Keratinocyte (primary cell): ENCODE measurements around the gene CNR1. TPM values are rescaled to one million over a fixed set of nuclear protein-coding genes. Genes with fewer than 3 reads are reported as not detected.

Source experiments
- DNase-seq: peaks from one replicate; pipeline ENCODE4 v3.0.0-alpha.2; 2011; ENCODE audit warnings: low read depth, missing footprints, low spot score
- FAIRE-seq: peaks from 2 replicates; lab custom pipeline; 2011; peaks lifted over from hg19 to GRCh38; lab: Jason Lieb, UNC
- H2AFZ ChIP-seq: 2 replicates; pipeline ENCODE4 v1.6.0; 2012; ENCODE audit warnings: low read length, control low read depth, inconsistent platforms; ENCODE audit not compliant: control insufficient read depth
- H3K27ac ChIP-seq: 2 replicates; pipeline ENCODE4 v1.5.1; 2011; ENCODE audit warnings: low read length; ENCODE audit not compliant: control insufficient read depth, insufficient read depth
- H3K27me3 ChIP-seq: 3 replicates; pipeline ENCODE4 v1.6.0; 2011; ENCODE audit warnings: low read length; ENCODE audit not compliant: control insufficient read depth, insufficient read depth; ENCODE audit errors: extremely low read depth
- H3K36me3 ChIP-seq, 2 experiments: 2 replicates in 1 of 2; 3 replicates in 1 of 2; pipeline ENCODE4 v1.5.1; 2011; ENCODE audit warnings: low read length in 2 of 2, mild to moderate bottlenecking in 1 of 2; ENCODE audit not compliant: control insufficient read depth in 2 of 2, insufficient read depth in 2 of 2; ENCODE audit errors: extremely low read depth in 1 of 2
- H3K4me1 ChIP-seq: 3 replicates; pipeline ENCODE4 v1.5.1; 2011; ENCODE audit warnings: low read length; ENCODE audit not compliant: control insufficient read depth, insufficient read depth; ENCODE audit errors: extremely low read depth
- H3K4me2 ChIP-seq: 3 replicates; pipeline ENCODE4 v1.6.0; 2011; ENCODE audit warnings: low read depth, low read length; ENCODE audit not compliant: control insufficient read depth, insufficient read depth; ENCODE audit errors: extremely low read depth
- H3K4me3 ChIP-seq, 3 experiments: fragments of 200-600 bp in 1 of 3; sonication (generic) in 1 of 3; 2 replicates in 2 of 3; 3 replicates in 1 of 3; pipeline ENCODE4 v1.5.1; 2011 to 2016; ENCODE audit warnings: low read length in 3 of 3, mild to moderate bottlenecking in 3 of 3, control low read depth in 2 of 3, inconsistent platforms in 1 of 3, low read depth in 1 of 3, mixed read lengths in 1 of 3, mixed run types in 1 of 3, moderate library complexity in 1 of 3; ENCODE audit not compliant: control insufficient read depth in 2 of 3, insufficient read depth in 2 of 3; ENCODE audit errors: extremely low read depth in 1 of 3
- H3K79me2 ChIP-seq: 2 replicates; pipeline ENCODE4 v1.6.0; 2012; ENCODE audit warnings: low read length; ENCODE audit not compliant: control insufficient read depth, insufficient read depth
- H3K9ac ChIP-seq: 3 replicates; pipeline ENCODE4 v1.6.0; 2011; ENCODE audit warnings: low read length; ENCODE audit not compliant: control insufficient read depth, insufficient read depth; ENCODE audit errors: extremely low read depth
- H3K9me1 ChIP-seq: 3 replicates; pipeline ENCODE4 v1.6.0; 2011; ENCODE audit warnings: low read length; ENCODE audit not compliant: control insufficient read depth, insufficient read depth; ENCODE audit errors: extremely low read depth
- H3K9me3 ChIP-seq: 2 replicates; pipeline ENCODE4 v1.5.1; 2012; ENCODE audit warnings: low read depth, low read length; ENCODE audit not compliant: control insufficient read depth
- H4K20me1 ChIP-seq: 3 replicates; pipeline ENCODE4 v1.6.0; 2011; ENCODE audit warnings: low read length; ENCODE audit not compliant: control insufficient read depth, insufficient read depth; ENCODE audit errors: extremely low read depth
- EZH2 ChIP-seq: IDR thresholded peaks from one replicate; pipeline ENCODE4 v1.6.1; 2012; ENCODE audit warnings: inconsistent platforms, mild to moderate bottlenecking, low read length, moderate library complexity
- dilution Hi-C: fragments of 300-500 bp; cut with MboI; formaldehyde crosslinking; loops from one replicate; pipeline ENCODE4 v1.7.0; 2020; ENCODE audit warnings: low sequenced_read_pairs; ENCODE audit not compliant: extremely low pct_ligation_motif_present
- polyA plus RNA-seq, 5 experiments: library from polyadenylated mRNA; depleted of rRNA in 3 of 5; stranded (reverse) in 3 of 5; stranded (forward) in 1 of 5; unstranded in 1 of 5; fragments of >200 nt; gene quantifications; 1 replicate in 1 of 5; 2 replicates in 3 of 5; 3 replicates in 1 of 5; pipeline versions ENCODE4 v1.2.1 to v1.2.3, GENCODE V29; 2011 to 2012; ENCODE audit warnings: missing spikeins in 2 of 5, low read depth in 1 of 5, low replicate concordance in 1 of 5
- TF ChIP-seq, protein P1 (sequence below), 3 experiments: IDR thresholded peaks in 1 of 3; conservative IDR thresholded peaks in 1 of 3; optimal IDR thresholded peaks in 1 of 3; 2 replicates in 2 of 3; 3 replicates in 1 of 3; pipeline versions ENCODE3 to v1.5.1; 2011; ENCODE audit warnings: low read length in 3 of 3, mild to moderate bottlenecking in 3 of 3, moderate library complexity in 2 of 3, control low read depth in 1 of 3, inconsistent platforms in 1 of 3; ENCODE audit not compliant: insufficient read depth in 2 of 3; ENCODE audit errors: extremely low read depth in 1 of 3

Gene CNR1
- polyA plus RNA-seq, 1 donor (not counting 4 experiments of a cell fraction or from before 2014, with no cell fraction given): not detected

DNA sequence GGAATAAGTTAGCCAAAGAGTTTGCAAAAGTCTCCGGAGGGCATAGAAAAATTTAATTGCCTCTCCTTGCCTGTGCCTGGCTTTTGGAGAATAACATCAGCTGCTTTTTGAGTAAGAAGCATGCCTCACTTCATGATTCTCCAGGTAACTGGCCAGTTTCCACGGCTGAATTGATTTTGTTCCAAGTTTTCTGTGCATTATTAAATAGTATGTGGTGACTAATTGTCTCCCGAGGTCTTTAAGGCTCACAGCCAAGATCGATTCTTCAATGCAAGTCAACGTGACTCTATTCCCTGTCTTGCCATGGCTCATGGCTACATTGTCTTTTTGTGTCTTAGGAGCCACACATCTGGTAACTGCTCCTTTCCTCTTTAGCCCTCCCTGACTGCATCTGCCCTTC, 54.2 kb downstream of the CNR1 start:
- FAIRE-seq: no peak
- dilution Hi-C loops: no loop called here
- no peaks in the 10 kb centered on the region for H4K20me1 ChIP-seq
- no peak overlapping the region for H3K4me3 ChIP-seq
- TF ChIP-seq, protein P1, sequence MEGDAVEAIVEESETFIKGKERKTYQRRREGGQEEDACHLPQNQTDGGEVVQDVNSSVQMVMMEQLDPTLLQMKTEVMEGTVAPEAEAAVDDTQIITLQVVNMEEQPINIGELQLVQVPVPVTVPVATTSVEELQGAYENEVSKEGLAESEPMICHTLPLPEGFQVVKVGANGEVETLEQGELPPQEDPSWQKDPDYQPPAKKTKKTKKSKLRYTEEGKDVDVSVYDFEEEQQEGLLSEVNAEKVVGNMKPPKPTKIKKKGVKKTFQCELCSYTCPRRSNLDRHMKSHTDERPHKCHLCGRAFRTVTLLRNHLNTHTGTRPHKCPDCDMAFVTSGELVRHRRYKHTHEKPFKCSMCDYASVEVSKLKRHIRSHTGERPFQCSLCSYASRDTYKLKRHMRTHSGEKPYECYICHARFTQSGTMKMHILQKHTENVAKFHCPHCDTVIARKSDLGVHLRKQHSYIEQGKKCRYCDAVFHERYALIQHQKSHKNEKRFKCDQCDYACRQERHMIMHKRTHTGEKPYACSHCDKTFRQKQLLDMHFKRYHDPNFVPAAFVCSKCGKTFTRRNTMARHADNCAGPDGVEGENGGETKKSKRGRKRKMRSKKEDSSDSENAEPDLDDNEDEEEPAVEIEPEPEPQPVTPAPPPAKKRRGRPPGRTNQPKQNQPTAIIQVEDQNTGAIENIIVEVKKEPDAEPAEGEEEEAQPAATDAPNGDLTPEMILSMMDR (optimal IDR thresholded peaks at IDR 0.05 in 1 of 3, IDR thresholded peaks at IDR 0.05 in 1 of 3, conservative IDR thresholded peaks at IDR 0.05 in 1 of 3; ENCODE audit: extremely low read depth in 1 of 3, insufficient read depth in 2 of 3, low read length in 3 of 3): no peak
- TF ChIP-seq EZH2: no peak
- no peaks in the 10 kb centered on the region for H3K9me1 ChIP-seq
- H3K9ac ChIP-seq: no peak overlapping the region
- no peak overlapping the region for H2AFZ ChIP-seq
- no peaks in the 10 kb centered on the region for H3K4me1 ChIP-seq
- H3K4me2 ChIP-seq: no peak overlapping the region
- H3K27me3 ChIP-seq: no peaks in the 10 kb centered on the region
- no peak overlapping the region for H3K27ac ChIP-seq
- no peaks in the 10 kb centered on the region for H3K9me3 ChIP-seq
- H3K36me3 ChIP-seq: no peaks in the 10 kb centered on the region
- H3K79me2 ChIP-seq: no peaks in the 10 kb centered on the region
- no peak for DNase-seq

DNA sequence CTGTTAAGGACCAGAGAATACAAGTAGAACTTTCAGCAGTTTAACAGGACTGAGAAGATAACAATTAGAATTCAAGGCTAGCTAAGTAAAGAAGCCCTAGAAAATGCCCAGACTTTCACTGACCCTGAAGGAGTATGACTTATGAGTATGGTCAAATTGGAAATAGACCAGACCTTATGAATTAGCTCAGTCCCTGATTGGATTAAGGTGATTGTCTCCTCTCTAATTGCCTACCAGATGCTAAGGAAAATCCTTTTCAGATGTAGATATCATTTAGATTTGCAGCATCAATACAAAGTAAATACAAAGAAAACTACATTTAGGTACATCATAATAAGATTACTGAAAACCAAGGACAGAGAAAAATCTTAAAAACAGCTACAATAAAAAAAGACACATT, 58.9 kb downstream of the CNR1 start:
- TF ChIP-seq, protein P1 (optimal IDR thresholded peaks at IDR 0.05 in 1 of 3, IDR thresholded peaks at IDR 0.05 in 1 of 3, conservative IDR thresholded peaks at IDR 0.05 in 1 of 3; ENCODE audit: extremely low read depth in 1 of 3, insufficient read depth in 2 of 3, low read length in 3 of 3): no peak
- no peak for TF ChIP-seq EZH2
- Histone ChIP-seq H3K27ac (no peak overlapping the region), H4K20me1 (no peaks in the 10 kb centered on the region), H3K4me2 (no peak overlapping the region), H2AFZ (no peak overlapping the region), H3K4me3 (no peak overlapping the region), H3K36me3 (no peaks in the 10 kb centered on the region), H3K79me2 (no peaks in the 10 kb centered on the region), H3K9me1 (no peaks in the 10 kb centered on the region), H3K4me1 (no peaks in the 10 kb centered on the region), H3K27me3 (no peaks in the 10 kb centered on the region), H3K9ac (no peak overlapping the region), H3K9me3 (no peaks in the 10 kb centered on the region)
- dilution Hi-C loops: no loop called here
- DNase-seq: no peak
- no peak for FAIRE-seq
